PC-3 (cell line): Measurements from ENCODE around the gene PDGFB. TPM values are rescaled to one million over a fixed set of nuclear protein-coding genes. Genes with fewer than 3 reads are reported as not detected.

ENCODE experiments used
- ATAC-seq: fragments of 200-7000 bp; cut with Tn5 transposase; 2 replicates; pipeline ENCODE4 v1.9.1; 2020; ENCODE audit warnings: mild to moderate bottlenecking, moderate library complexity
- BruUV-seq: library from RNA; stranded (reverse); fragments of 400-500 nt; replicated peaks from 2 replicates; lab custom pipeline; 2021; lab: Mats Ljungman, UMichigan
- CTCF ChIA-PET: fragments of 300-600 bp; sonication (Branson Sonifier 250); formaldehyde crosslinking; loops from one replicate; lab custom pipeline; 2022; ENCODE audit warnings: antibody characterized with exemption; lab: Charles Lee
- POLR2A ChIA-PET: fragments of 300-600 bp; sonication (Branson Sonifier 250); formaldehyde crosslinking; loops from one replicate; lab custom pipeline; 2022; ENCODE audit warnings: antibody characterized with exemption; ENCODE audit not compliant: unreplicated experiment; lab: Charles Lee
- DNase-seq: peaks from one replicate; pipeline ENCODE4 v3.0.0-alpha.2; 2015
- H2AFZ ChIP-seq: fragments of 300-600 bp; sonication (generic); 2 replicates; pipeline ENCODE4 v1.6.0; 2016; ENCODE audit warnings: antibody characterized with exemption, low read length
- H3F3A ChIP-seq: fragments of 300-600 bp; sonication (generic); one replicate; pipeline ENCODE4 v1.6.0; 2017; ENCODE audit warnings: antibody characterized with exemption, low read length, control low read depth, mild to moderate bottlenecking; ENCODE audit not compliant: unreplicated experiment
- H3K27ac ChIP-seq: fragments of 300-600 bp; sonication (generic); 2 replicates; pipeline ENCODE4 v1.5.1; 2016; ENCODE audit warnings: mild to moderate bottlenecking, low read length
- H3K27me3 ChIP-seq: fragments of 300-600 bp; sonication (generic); 2 replicates; pipeline ENCODE4 v1.6.1; 2016; ENCODE audit warnings: low read length, mixed read lengths
- H3K36me3 ChIP-seq: fragments of 300-600 bp; sonication (generic); 2 replicates; pipeline ENCODE4 v1.6.1; 2016; ENCODE audit warnings: low read depth, mixed run types, low read length, mixed read lengths
- H3K4me1 ChIP-seq: fragments of 300-600 bp; sonication (generic); 2 replicates; pipeline ENCODE4 v1.5.1; 2016; ENCODE audit warnings: low read length; ENCODE audit not compliant: insufficient read depth
- H3K4me2 ChIP-seq: fragments of 300-600 bp; sonication (generic); 2 replicates; pipeline ENCODE4 v1.6.0; 2016; ENCODE audit warnings: low read length
- H3K4me3 ChIP-seq: fragments of 300-600 bp; sonication (generic); 2 replicates; pipeline ENCODE4 v1.5.1; 2016; ENCODE audit warnings: mild to moderate bottlenecking, low read length, mixed read lengths
- H3K79me2 ChIP-seq: fragments of 300-600 bp; sonication (generic); 2 replicates; pipeline ENCODE4 v1.6.1; 2017; ENCODE audit warnings: low read length, mixed read lengths
- H3K9ac ChIP-seq: fragments of 300-600 bp; sonication (generic); 2 replicates; pipeline ENCODE4 v1.6.0; 2016; ENCODE audit warnings: mild to moderate bottlenecking, low read length
- H3K9me2 ChIP-seq: fragments of 300-600 bp; sonication (generic); replicated peaks from 2 replicates; pipeline ENCODE4 v1.6.1; 2016; ENCODE audit warnings: mixed run types, low read length, mixed read lengths
- H3K9me3 ChIP-seq: fragments of 300-600 bp; sonication (generic); 2 replicates; pipeline ENCODE4 v1.6.1; 2016; ENCODE audit warnings: low read length, mixed read lengths
- H4K20me1 ChIP-seq: fragments of 300-600 bp; sonication (generic); 2 replicates; pipeline ENCODE4 v1.6.1; 2016; ENCODE audit warnings: low read length, mixed read lengths
- CTCF ChIP-seq: fragments of 300-600 bp; sonication (generic); conservative IDR thresholded peaks from 2 replicates; pipeline ENCODE4 v1.5.1; 2017; ENCODE audit warnings: antibody characterized with exemption, low read depth, mild to moderate bottlenecking, low read length
- EZH2 ChIP-seq: fragments of 300-600 bp; sonication (generic); IDR thresholded peaks from one replicate; pipeline ENCODE4 v1.6.1; 2017; ENCODE audit warnings: antibody characterized with exemption, mild to moderate bottlenecking, low read length; ENCODE audit not compliant: unreplicated experiment
- EZH2phosphoT487 ChIP-seq: fragments of 300-600 bp; sonication (generic); IDR thresholded peaks from 2 replicates; pipeline ENCODE4 v1.6.1; 2018; ENCODE audit warnings: mild to moderate bottlenecking, antibody characterized with exemption, low read length, borderline replicate concordance
- intact Hi-C: fragments of 100-400 bp; cut with micrococcal nuclease; formaldehyde crosslinking; loops from 2 replicates; pipeline ENCODE4 v1.9.0; 2023
- total RNA-seq: library from RNA; depleted of rRNA; stranded (reverse); fragments of >200 nt; gene quantifications from 2 replicates; pipeline ENCODE4 v1.2.3, GENCODE V29; 2014

The PDGFB gene
- total RNA-seq, 1 experiment from 2014 or later = 33.1 TPM

GRCh38 chr22:39243439-39244135 lies 1.2 kb downstream of the PDGFB start:
- intact Hi-C loops = loop anchor here (2.0 to 5.0 kb wide), 2 partner anchors 73 to 74 kb away; partner anchors contain the start of gene RPL3
- peak; percentile 7; the same call in 1 of the 2 replicates for ATAC-seq
- H3K36me3 ChIP-seq = peaks cover 1% of the 10 kb centered on the region; the same call in 1 of the 2 replicates

GRCh38 chr22:39242595-39243438 lies 2.0 kb downstream of the PDGFB start:
- H4K20me1 ChIP-seq = peaks cover 7% of the 10 kb centered on the region; the same call in 1 of the 2 replicates
- peaks cover 61% of the 10 kb centered on the region for H3K79me2 ChIP-seq
- ChIA-PET POLR2A (no interaction called here), CTCF (no interaction called here)
- no peaks in the 10 kb centered on the region for H3K9me3 ChIP-seq
- intact Hi-C loops = loop anchor here (5.0 kb wide), 1 partner anchor 74 kb away; the partner anchor contains the start of gene RPL3
- TF ChIP-seq CTCF (no peak), EZH2 (no peak), EZH2phosphoT487 (no peak)
- ATAC-seq (peak; percentile 25), DNase-seq (peak; percentile 73)
- H3K4me2 ChIP-seq = peak overlapping the region; percentile 93
- H3K27me3 ChIP-seq = no peaks in the 10 kb centered on the region
- H3K9ac ChIP-seq = peak overlapping the region; percentile 56
- H3K27ac ChIP-seq = 0 out of 2 replicates have a peak overlapping the region, but pooled peaks have one; percentile 18
- H3K9me2 ChIP-seq = no peaks in the 10 kb centered on the region
- BruUV-seq = no TSS peak
- peak overlapping the region; percentile 46 for H2AFZ ChIP-seq
- H3K36me3 ChIP-seq = peaks cover 3% of the 10 kb centered on the region; the same call in 1 of the 2 replicates
- peaks cover 33% of the 10 kb centered on the region for H3K4me1 ChIP-seq
- H3F3A ChIP-seq = no peaks in the 10 kb centered on the region
- peak overlapping the region; percentile 95 for H3K4me3 ChIP-seq

More at GRCh38 chr22:39243439-39244135, 1.2 kb downstream of the PDGFB start:
- Histone ChIP-seq H3K27me3 (no peaks in the 10 kb centered on the region), H3K9ac (peak overlapping the region; percentile 56), H3K9me2 (no peaks in the 10 kb centered on the region), H3F3A (no peaks in the 10 kb centered on the region), H3K4me3 (peak overlapping the region; percentile 95), H3K4me2 (peak overlapping the region; percentile 93), H2AFZ (peak overlapping the region; percentile 46; the same call in 1 of the 2 replicates), H3K79me2 (peaks cover 53% of the 10 kb centered on the region), H3K9me3 (no peaks in the 10 kb centered on the region), H4K20me1 (peaks cover 5% of the 10 kb centered on the region; the same call in 1 of the 2 replicates), H3K27ac (0 out of 2 replicates have a peak overlapping the region, but pooled peaks have one; percentile 18), H3K4me1 (peaks cover 33% of the 10 kb centered on the region)
- ChIA-PET POLR2A (no interaction called here), CTCF (no interaction called here)
- TF ChIP-seq EZH2phosphoT487 = no peak
- TF ChIP-seq CTCF = no peak
- no peak for TF ChIP-seq EZH2
- peak; percentile 29 for DNase-seq
- TSS peak; percentile 66 for BruUV-seq
